Activated CD8-positive, alpha-beta memory T cell treated with anti-CD3 and anti-CD28 coated beads, Interleukin-2, amount 50 U/mL, for 24 hours (primary cell): ENCODE data around the gene PPP2R5A.
"Not testable (repeated sequence)": the region's sequence is repeated elsewhere in the genome, so short reads cannot be mapped to it uniquely, and the experiment has no call there.

ENCODE experiments used
- DNase-seq: peaks from one replicate; pipeline ENCODE4 v3.0.0-alpha.2; 2020; ENCODE audit errors: extremely low read depth

Gene PPP2R5A

GRCh38 chr1:212297338-212297737, 12.1 kb downstream of the PPP2R5A start:
- no peak for DNase-seq

GRCh38 chr1:212301580-212301979, 16.4 kb downstream of the PPP2R5A start:
- no peak for DNase-seq

DNA sequence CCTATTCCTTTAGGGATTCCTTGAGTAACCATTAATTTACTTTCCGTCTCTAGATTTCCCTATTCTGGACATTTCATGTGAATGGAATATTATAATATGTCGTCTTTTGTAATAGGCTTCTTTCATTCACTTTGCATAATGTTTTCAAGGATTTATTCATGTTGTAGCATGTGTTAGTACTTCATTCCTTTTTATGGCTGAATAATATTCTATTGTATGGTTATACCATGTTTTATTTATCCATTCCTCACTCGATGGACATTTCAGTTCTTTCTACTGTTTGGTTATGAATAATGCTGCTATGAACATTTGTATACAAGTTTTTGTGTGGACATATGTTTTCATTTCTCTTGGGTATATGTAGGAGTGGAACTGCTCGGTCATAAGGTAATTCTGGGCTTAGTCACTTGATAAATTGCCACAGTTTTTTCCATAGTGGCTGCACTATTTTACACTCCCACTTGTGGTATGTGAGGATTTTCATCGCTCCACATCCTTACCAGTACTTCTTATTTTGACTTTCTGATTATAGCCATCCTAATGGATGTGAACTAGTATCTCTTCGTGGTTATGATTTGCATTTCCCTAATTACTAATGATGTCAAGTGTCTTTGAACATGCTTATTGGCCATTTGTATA, 17.7 kb downstream of the PPP2R5A start:
- DNase-seq: no peak

GRCh38 chr1:212305342-212305741, 20.1 kb downstream of the PPP2R5A start:
- DNase-seq: no peak

DNA sequence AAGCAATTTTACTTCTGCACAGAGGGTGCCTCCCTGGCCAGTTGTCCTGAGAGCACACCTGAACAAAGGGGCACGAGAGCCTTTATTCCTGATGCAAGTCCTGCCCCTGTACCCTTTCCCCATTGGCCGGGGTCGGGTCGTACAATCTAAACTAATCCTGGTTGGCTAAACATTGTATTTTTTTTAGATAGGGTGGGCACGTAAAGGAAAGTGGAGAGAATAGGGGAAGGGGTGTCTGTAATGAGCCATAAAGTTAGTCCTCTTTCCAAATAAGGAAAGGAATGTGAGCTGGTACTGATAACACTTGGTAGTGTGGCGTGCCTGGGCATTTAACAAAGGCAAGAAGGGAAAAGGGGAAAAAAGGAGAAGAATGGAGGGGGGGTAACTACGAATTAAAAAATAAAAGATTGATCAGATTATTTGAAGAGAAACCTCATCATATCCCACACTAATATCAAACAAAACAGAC, 20.8 kb downstream of the PPP2R5A start:
- not testable (repeated sequence) for DNase-seq

DNA sequence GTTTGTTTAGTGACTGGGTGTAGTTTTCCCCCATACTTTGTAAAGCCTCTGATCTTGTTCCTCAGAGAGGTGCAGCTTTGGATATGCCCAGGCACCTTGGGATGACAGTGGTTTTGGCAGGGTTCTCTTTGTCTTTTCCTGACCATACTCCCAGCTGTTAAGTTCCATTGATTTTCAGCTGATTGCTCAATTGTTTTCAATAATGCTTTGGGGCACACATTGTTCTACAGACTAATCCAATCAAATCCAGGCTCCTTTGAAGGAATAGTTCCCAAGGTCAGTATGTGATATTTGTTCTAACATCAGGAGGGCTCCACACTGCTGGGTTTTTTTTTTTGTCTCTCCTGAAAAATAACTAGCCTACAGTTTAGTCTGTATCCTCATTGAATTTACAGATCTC, 24.8 kb downstream of the PPP2R5A start:
- no peak for DNase-seq

- no peak for DNase-seq
Observed at GRCh38 chr1:212310383-212310782, 25.2 kb downstream of the PPP2R5A start.

DNA sequence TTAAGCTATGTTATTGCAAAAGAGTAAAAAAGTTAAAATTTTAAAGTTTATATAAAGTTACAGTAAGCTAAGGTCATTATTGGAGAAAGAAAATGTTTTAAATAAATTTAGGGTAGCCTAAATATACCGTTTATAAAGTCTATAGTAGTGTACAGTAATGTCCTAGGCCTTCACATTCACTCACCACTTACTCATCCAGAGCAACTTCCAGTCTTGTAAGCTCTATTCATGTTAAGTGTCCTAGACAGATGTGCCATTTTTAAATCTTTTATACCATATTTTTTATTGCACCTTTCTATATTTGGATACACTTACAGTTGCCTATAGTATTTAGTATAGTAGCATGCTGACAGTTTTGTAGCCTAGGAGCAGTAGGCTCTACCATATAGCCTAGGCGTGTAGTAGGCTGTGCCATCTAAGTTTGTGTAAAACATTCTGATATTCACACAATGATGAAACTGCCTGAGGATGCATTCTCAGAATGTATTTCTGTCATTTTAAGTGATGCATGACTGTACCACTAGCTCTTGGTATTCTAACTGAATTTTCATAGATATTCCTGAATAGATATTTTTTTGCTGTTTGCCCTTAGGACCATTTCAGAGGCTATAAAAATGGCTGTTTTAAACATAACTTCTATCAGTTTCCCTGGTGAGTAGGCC, 26.8 kb downstream of the PPP2R5A start:
- no peak for DNase-seq

DNA sequence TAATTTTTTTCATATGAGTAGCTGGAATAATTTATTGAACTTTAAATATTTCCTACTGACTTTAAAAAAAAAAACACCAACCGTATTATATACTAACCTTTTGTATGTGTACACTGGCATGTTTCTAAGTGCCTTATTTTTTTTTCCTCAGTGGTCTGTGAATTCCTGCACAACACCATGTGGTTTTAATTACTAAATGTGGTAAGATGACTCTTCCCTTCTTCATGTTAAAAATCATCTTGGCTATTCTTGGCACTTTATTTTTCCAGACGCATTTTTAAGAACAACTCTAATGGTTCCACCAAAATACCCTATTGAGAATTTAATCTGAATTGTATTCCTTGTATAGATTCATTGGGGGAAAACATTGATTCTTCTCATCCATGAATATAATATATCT, 28.4 kb downstream of the PPP2R5A start:
- no peak for DNase-seq

GRCh38 chr1:212315184-212315583, 30.0 kb downstream of the PPP2R5A start:
- no peak for DNase-seq

- DNase-seq: no peak
Observed at GRCh38 chr1:212315907-212316306, 30.7 kb downstream of the PPP2R5A start.

- no peak for DNase-seq
Observed at GRCh38 chr1:212317916-212318315, 32.7 kb downstream of the PPP2R5A start.

- not testable (repeated sequence) for DNase-seq
Observed at GRCh38 chr1:212321031-212321430, 35.8 kb downstream of the PPP2R5A start.

- DNase-seq: no peak
Observed at GRCh38 chr1:212323066-212323465, 37.9 kb downstream of the PPP2R5A start.

GRCh38 chr1:212326541-212326940, 41.3 kb downstream of the PPP2R5A start:
- no peak for DNase-seq

- DNase-seq: no peak
Observed at GRCh38 chr1:212328248-212328647, 43.0 kb downstream of the PPP2R5A start.

DNA sequence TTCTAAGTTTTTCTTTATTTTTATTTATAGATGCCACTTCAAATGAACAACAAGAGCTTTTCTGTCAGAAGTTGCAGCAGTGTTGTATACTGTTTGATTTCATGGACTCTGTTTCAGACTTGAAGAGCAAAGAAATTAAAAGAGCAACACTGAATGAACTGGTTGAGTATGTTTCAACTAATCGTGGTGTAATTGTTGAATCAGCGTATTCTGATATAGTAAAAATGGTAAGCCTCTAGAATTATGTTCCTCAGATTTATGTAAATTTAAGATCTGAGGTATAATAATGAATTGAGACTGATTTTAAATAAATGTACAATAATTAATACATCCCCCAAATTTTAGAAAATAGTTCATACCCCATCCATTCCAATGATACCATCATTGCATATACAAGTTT, 43.9 kb downstream of the PPP2R5A start:
- DNase-seq: no peak

DNA sequence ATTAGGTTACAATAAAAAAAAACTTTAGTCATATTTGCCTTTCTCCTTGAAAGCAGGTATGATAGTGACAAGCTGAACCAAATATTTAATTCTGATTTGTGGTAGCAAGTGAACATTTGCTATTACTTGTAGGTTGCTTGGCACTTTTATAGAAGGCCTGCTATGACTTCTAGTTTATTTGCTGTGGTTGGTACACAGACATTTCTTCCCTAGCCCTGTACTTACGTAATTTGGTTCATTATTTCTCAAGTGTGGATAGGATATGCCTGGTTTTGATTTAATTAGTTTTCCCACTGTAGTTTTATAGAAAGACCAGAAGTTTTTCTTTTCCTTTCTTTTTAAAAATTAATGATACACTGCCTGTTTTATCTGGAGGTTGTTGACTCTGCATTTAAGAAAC, 55.9 kb downstream of the PPP2R5A start:
- DNase-seq: no peak

DNA sequence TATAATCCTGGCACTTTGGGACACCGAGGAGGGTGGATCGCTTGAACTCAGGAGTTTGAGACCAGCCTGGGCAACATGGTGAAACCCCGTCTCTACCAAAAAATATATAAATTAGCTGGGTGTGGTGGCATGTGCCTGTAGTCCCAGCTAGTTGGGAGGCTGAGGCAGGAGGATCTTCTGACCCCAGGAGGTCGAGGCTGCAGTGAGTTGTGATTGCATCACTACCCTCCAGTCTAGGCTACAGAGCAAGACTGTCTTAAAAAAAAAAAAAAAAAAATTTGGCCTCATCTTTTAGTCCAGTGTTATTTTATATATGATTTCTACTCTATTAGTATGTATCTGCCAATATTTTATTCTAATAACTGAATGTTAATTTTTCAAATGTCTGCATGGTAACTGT, 59.7 kb downstream of the PPP2R5A start:
- DNase-seq: no peak

- no peak for DNase-seq
Observed at GRCh38 chr1:212346601-212347000, 61.4 kb downstream of the PPP2R5A start.

GRCh38 chr1:212351588-212352362, 66.6 kb downstream of the PPP2R5A start:
- DNase-seq: no peak

GRCh38 chr1:212353181-212353580, 68.0 kb downstream of the PPP2R5A start:
- DNase-seq: no peak

GRCh38 chr1:212354464-212354863, 69.3 kb downstream of the PPP2R5A start:
- no peak for DNase-seq
